K562 (cell line): ENCODE results near the gene CPPED1. TPM values are rescaled to one million over a fixed set of nuclear protein-coding genes. Genes with fewer than 3 reads are reported as not detected.

Experiments
- BRCA1 ChIP-seq, 2 experiments: fragments of 450-650 bp in 1 of 2; sonication (generic) in 1 of 2; formaldehyde crosslinking in 1 of 2; IDR thresholded peaks; 2 replicates each; pipeline versions ENCODE4 v1.5.0 to v1.6.1; 2017 to 2020; ENCODE audit warnings: mild to moderate bottlenecking in 1 of 2, missing genetic modification reagents in 1 of 2
- HNRNPL ChIP-seq: fragments of 200-400 bp; formaldehyde crosslinking; IDR thresholded peaks from 2 replicates; pipeline ENCODE4 v1.6.1; 2017; ENCODE audit warnings: low read depth, mild to moderate bottlenecking, low read length
- MED1 ChIP-seq: sonication (generic); formaldehyde crosslinking; IDR thresholded peaks from 2 replicates; pipeline ENCODE4 v1.8.1; 2023; ENCODE audit warnings: missing genetic modification reagents, borderline replicate concordance
- MTA3 ChIP-seq: fragments of 450-650 bp; formaldehyde crosslinking; IDR thresholded peaks from 2 replicates; pipeline ENCODE4 v1.6.1; 2017; ENCODE audit warnings: mild to moderate bottlenecking, borderline replicate concordance
- MXI1 ChIP-seq: IDR thresholded peaks from 2 replicates; pipeline ENCODE4 v1.6.1; 2011; ENCODE audit warnings: low read depth, mild to moderate bottlenecking, improper control_type of control experiment, low read length
- NR1H2 ChIP-seq: sonication (generic); formaldehyde crosslinking; IDR thresholded peaks from 2 replicates; pipeline ENCODE4 v1.4.0; 2020; ENCODE audit warnings: mild to moderate bottlenecking, missing genetic modification reagents
- RBM15 ChIP-seq: fragments of 200-400 bp; formaldehyde crosslinking; IDR thresholded peaks from 2 replicates; pipeline ENCODE4 v1.6.1; 2018; ENCODE audit warnings: mild to moderate bottlenecking, low read length, moderate library complexity; ENCODE audit not compliant: insufficient read depth
- RBM22 ChIP-seq: fragments of 200-400 bp; formaldehyde crosslinking; IDR thresholded peaks from 2 replicates; pipeline ENCODE4 v1.6.1; 2018; ENCODE audit warnings: low read length, low read depth; ENCODE audit not compliant: poor library complexity, severe bottlenecking
- SIX5 ChIP-seq, 2 experiments: IDR thresholded peaks; 2 replicates each; pipeline ENCODE4 v1.6.1; 2011; ENCODE audit warnings: low read length in 2 of 2, borderline replicate concordance in 1 of 2, low read depth in 1 of 2, mild to moderate bottlenecking in 1 of 2, moderate library complexity in 1 of 2; ENCODE audit not compliant: insufficient read depth in 1 of 2
- SLC30A9 ChIP-seq: fragments of 250-450 bp; sonication (Bioruptor Pico); IDR thresholded peaks from 2 replicates; pipeline ENCODE4 v1.8.0; 2022; ENCODE audit warnings: mild to moderate bottlenecking, moderate library complexity
- ZKSCAN8 ChIP-seq: fragments of 200-800 bp; sonication (Bioruptor generic); IDR thresholded peaks from 2 replicates; pipeline ENCODE4 v1.6.1; 2016; ENCODE audit warnings: missing genetic modification characterization, missing compliant biosample characterization
- ZNF212 ChIP-seq: fragments of 450-650 bp; formaldehyde crosslinking; IDR thresholded peaks from 2 replicates; pipeline ENCODE4 v1.4.0; 2020; ENCODE audit warnings: mild to moderate bottlenecking
- polyA plus RNA-seq, 8 experiments: library from polyadenylated mRNA; depleted of rRNA in 4 of 8; stranded (reverse) in 5 of 8; unstranded in 3 of 8; fragments of >200 nt; fragmentation: Nextera tagmentation in 2 of 8; fragmentation: Illumina TruSeq in 1 of 8; extraction: Ambion mirVana in 2 of 8; extraction: Trizol in 1 of 8; gene quantifications; 2 replicates each; pipeline versions ENCODE4 v1.2.1 to v1.2.3, GENCODE V29; 2011 to 2014; ENCODE audit warnings: inconsistent platforms in 1 of 8, missing spikeins in 1 of 8
- total RNA-seq, 7 experiments: library from RNA; depleted of rRNA in 6 of 7; stranded (reverse); fragments of >200 nt in 6 of 7; fragmentation: Illumina TruSeq in 2 of 7; extraction: Trizol in 2 of 7; gene quantifications; 2 replicates each; pipeline versions ENCODE4 v1.2.1 to v1.2.3, GENCODE V29; 2011 to 2021; ENCODE audit warnings: low replicate concordance in 1 of 7
- TF ChIP-seq, protein P1 (sequence below): fragments of 200-600 bp; sonication (generic); IDR thresholded peaks from one replicate; pipeline ENCODE4 v1.6.1; 2012; ENCODE audit warnings: mild to moderate bottlenecking, low read depth, low read length, inconsistent platforms
- TF ChIP-seq, protein P2 (sequence below): fragments of 450-650 bp; formaldehyde crosslinking; IDR thresholded peaks from 2 replicates; pipeline ENCODE4 v1.4.0; 2020; ENCODE audit warnings: mild to moderate bottlenecking, moderate library complexity

CPPED1 gene
- total and polyA plus RNA-seq, 9 of the 15 experiments (the other 6 are each of a cell fraction or from before 2014, with no cell fraction given): 7.5 to 25.7 (median 16.9) TPM

DNA sequence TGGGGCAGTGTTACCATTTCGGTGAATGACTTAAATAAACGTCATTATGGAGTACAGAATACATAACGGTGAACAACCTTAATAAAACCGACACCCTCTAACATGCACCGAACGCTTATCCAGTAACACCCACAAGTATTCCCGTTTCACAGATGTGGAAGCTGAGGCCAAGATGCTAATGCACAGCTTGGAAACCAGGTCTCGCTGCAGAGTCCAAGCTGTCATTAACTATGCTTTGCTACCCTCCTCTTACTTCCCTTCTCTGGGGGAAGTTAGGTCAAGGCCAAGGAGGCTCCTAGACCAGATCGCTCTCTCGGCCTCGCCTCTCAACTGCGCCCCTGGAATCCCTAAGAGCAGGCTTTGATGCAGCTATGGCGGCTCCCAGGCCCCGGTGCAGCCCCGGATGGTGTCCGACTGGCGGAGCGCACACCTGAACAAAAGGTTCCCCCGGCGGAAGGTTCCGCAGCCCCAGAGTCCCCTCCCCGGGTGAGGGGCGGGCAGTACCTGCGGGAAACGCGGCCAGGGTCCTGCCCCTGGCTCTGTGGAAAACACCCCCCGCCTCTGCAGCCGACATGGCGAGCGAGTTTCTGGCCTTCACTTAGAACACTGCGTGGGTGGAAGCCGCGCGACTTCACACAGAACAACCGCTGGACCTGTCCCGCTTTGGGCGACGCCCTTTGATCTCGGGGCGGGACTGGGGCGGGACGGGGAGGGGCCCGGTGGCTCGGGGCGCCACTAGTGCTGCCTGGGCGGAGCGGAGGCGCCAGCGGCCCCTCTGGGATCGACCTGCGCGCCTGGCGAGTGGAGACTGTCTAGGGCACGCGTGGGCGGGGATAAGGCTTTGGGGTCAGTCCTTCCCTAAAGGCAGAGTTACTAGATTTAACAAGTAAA lies at the start of gene CPPED1 (continued):
- TF ChIP-seq, protein P1, sequence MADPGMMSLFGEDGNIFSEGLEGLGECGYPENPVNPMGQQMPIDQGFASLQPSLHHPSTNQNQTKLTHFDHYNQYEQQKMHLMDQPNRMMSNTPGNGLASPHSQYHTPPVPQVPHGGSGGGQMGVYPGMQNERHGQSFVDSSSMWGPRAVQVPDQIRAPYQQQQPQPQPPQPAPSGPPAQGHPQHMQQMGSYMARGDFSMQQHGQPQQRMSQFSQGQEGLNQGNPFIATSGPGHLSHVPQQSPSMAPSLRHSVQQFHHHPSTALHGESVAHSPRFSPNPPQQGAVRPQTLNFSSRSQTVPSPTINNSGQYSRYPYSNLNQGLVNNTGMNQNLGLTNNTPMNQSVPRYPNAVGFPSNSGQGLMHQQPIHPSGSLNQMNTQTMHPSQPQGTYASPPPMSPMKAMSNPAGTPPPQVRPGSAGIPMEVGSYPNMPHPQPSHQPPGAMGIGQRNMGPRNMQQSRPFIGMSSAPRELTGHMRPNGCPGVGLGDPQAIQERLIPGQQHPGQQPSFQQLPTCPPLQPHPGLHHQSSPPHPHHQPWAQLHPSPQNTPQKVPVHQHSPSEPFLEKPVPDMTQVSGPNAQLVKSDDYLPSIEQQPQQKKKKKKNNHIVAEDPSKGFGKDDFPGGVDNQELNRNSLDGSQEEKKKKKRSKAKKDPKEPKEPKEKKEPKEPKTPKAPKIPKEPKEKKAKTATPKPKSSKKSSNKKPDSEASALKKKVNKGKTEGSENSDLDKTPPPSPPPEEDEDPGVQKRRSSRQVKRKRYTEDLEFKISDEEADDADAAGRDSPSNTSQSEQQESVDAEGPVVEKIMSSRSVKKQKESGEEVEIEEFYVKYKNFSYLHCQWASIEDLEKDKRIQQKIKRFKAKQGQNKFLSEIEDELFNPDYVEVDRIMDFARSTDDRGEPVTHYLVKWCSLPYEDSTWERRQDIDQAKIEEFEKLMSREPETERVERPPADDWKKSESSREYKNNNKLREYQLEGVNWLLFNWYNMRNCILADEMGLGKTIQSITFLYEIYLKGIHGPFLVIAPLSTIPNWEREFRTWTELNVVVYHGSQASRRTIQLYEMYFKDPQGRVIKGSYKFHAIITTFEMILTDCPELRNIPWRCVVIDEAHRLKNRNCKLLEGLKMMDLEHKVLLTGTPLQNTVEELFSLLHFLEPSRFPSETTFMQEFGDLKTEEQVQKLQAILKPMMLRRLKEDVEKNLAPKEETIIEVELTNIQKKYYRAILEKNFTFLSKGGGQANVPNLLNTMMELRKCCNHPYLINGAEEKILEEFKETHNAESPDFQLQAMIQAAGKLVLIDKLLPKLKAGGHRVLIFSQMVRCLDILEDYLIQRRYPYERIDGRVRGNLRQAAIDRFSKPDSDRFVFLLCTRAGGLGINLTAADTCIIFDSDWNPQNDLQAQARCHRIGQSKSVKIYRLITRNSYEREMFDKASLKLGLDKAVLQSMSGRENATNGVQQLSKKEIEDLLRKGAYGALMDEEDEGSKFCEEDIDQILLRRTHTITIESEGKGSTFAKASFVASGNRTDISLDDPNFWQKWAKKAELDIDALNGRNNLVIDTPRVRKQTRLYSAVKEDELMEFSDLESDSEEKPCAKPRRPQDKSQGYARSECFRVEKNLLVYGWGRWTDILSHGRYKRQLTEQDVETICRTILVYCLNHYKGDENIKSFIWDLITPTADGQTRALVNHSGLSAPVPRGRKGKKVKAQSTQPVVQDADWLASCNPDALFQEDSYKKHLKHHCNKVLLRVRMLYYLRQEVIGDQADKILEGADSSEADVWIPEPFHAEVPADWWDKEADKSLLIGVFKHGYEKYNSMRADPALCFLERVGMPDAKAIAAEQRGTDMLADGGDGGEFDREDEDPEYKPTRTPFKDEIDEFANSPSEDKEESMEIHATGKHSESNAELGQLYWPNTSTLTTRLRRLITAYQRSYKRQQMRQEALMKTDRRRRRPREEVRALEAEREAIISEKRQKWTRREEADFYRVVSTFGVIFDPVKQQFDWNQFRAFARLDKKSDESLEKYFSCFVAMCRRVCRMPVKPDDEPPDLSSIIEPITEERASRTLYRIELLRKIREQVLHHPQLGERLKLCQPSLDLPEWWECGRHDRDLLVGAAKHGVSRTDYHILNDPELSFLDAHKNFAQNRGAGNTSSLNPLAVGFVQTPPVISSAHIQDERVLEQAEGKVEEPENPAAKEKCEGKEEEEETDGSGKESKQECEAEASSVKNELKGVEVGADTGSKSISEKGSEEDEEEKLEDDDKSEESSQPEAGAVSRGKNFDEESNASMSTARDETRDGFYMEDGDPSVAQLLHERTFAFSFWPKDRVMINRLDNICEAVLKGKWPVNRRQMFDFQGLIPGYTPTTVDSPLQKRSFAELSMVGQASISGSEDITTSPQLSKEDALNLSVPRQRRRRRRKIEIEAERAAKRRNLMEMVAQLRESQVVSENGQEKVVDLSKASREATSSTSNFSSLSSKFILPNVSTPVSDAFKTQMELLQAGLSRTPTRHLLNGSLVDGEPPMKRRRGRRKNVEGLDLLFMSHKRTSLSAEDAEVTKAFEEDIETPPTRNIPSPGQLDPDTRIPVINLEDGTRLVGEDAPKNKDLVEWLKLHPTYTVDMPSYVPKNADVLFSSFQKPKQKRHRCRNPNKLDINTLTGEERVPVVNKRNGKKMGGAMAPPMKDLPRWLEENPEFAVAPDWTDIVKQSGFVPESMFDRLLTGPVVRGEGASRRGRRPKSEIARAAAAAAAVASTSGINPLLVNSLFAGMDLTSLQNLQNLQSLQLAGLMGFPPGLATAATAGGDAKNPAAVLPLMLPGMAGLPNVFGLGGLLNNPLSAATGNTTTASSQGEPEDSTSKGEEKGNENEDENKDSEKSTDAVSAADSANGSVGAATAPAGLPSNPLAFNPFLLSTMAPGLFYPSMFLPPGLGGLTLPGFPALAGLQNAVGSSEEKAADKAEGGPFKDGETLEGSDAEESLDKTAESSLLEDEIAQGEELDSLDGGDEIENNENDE: no peak
- TF ChIP-seq RBM15 (no peak), ZNF212 (CRISPR knock-in tag) (no peak), SIX5 (IDR thresholded peaks at IDR 0.05; ENCODE audit: borderline replicate concordance in 1 of 2, insufficient read depth in 1 of 2, low read depth in 1 of 2, low read length in 2 of 2) (peak; percentile 57 to 60; a peak in 3 of 4 replicates), NR1H2 (0 out of 2 replicates have a peak, but pooled peaks have one; percentile 36), SLC30A9 (no peak), MTA3 (peak; percentile 88), HNRNPL (no peak), RBM22 (peak; percentile 83), MXI1 (no peak; the same call in 1 of the 2 replicates), BRCA1 (IDR thresholded peaks at IDR 0.05) (no peak), BRCA1 (CRISPR knock-in tag; IDR thresholded peaks at IDR 0.05) (no peak), MED1 (CRISPR knock-in tag) (no peak), ZKSCAN8 (CRISPR knock-in tag) (no peak)
- TF ChIP-seq, protein P2, sequence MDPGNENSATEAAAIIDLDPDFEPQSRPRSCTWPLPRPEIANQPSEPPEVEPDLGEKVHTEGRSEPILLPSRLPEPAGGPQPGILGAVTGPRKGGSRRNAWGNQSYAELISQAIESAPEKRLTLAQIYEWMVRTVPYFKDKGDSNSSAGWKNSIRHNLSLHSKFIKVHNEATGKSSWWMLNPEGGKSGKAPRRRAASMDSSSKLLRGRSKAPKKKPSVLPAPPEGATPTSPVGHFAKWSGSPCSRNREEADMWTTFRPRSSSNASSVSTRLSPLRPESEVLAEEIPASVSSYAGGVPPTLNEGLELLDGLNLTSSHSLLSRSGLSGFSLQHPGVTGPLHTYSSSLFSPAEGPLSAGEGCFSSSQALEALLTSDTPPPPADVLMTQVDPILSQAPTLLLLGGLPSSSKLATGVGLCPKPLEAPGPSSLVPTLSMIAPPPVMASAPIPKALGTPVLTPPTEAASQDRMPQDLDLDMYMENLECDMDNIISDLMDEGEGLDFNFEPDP (CRISPR knock-in tag): 0 out of 2 replicates have a peak, but pooled peaks have one; percentile 22
